ENCODE measurements around the gene PACS2.
"Not testable (repeated sequence)": the region's sequence is repeated elsewhere in the genome, so short reads cannot be mapped to it uniquely, and the experiment has no call there.

Gene PACS2

DNA sequence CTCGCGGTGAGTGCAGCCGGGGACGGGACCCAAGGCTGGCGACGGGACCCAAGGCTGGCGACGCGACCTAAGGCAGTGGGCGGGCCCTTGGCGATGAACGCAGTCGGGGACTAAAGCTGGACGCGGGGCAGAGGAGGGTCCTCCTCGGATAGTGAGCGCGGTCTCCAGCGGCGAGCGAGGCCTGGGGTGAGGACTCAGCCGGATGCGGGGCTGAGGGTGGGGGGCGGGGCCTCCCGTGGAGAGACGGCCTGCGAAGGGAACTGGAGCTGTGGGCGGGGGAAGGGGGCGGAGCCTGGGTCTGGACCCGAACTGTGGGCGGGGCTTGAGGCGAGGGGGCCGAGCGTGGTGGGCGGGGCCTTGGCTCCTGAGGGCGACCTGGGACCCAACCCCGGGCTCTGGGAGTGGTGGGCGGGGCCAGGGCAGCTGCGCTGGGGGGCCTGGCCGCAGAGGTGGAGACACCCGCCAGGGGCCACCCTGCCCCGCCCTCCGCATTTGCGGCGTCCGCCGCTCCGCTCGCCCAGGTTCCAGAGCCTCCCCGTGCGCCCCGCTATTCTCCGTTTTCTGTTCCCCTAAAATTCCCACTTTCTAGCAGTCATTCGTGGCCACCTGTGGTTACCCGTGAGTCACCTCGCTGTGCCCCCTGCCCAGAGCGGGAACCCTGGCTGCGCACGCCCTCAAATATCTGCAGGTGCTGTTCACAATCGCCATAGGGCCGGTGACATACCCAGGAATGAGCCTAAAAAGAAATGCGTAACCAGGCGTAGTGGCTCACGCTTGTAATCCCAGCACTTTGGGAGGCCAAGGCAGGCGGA lies 13.2 kb upstream of the PACS2 start:
- DNase-seq (ENCODE audit: low read depth in 2 of 2), result peak; percentile 96
- peak overlapping the region; percentile 78 to 84 for H3K4me3 ChIP-seq (replicated peaks in 1 of 2; ENCODE audit: low read depth in 2 of 2, low read length in 2 of 2)
- TF ChIP-seq, protein P1, sequence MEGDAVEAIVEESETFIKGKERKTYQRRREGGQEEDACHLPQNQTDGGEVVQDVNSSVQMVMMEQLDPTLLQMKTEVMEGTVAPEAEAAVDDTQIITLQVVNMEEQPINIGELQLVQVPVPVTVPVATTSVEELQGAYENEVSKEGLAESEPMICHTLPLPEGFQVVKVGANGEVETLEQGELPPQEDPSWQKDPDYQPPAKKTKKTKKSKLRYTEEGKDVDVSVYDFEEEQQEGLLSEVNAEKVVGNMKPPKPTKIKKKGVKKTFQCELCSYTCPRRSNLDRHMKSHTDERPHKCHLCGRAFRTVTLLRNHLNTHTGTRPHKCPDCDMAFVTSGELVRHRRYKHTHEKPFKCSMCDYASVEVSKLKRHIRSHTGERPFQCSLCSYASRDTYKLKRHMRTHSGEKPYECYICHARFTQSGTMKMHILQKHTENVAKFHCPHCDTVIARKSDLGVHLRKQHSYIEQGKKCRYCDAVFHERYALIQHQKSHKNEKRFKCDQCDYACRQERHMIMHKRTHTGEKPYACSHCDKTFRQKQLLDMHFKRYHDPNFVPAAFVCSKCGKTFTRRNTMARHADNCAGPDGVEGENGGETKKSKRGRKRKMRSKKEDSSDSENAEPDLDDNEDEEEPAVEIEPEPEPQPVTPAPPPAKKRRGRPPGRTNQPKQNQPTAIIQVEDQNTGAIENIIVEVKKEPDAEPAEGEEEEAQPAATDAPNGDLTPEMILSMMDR (IDR thresholded peaks at IDR 0.05; ENCODE audit: low read depth, low read length), result no peak

DNA sequence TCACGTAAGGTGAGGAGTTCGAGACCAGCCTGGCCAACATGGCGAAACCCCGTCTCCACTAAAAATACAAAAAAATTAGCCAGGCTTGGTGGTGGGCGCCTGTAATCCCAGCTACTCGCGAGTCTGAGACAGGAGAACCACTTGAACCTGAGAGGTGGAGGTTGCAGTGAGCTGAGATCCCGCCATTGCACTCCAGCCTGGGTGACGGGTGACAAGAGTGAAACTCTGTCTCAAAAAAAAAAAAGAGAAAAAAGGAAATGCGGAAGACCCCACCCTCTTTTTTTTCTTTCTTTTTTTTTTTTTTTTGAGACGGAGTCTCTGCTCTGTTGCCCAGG lies 12.7 kb upstream of the PACS2 start:
- not testable (repeated sequence) for H3K4me3 ChIP-seq (replicated peaks in 1 of 2; ENCODE audit: low read depth in 2 of 2, low read length in 2 of 2); DNase-seq (ENCODE audit: low read depth in 2 of 2)

DNA sequence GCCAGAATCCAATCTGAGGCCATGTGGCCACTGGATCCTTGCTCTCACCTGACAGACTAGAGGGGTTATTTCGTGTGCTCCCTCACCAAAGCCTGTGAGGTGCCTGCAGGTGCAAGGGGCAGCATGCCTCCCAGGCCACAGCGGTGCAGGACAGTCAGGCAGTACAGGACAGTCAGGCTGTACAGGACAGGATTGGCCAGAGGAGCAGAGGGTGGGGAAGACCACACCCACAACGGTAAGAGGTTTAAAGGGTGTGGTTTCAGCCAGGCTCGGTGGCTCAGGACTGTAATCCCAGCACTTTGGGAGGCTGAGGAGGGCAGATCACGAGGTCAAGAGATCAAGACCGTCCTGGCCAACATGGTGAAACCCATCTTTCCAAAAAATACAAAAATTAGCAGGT lies 10.6 kb upstream of the PACS2 start:
- no peak for DNase-seq (ENCODE audit: low read depth in 2 of 2)
- TF ChIP-seq, protein P1 (IDR thresholded peaks at IDR 0.05; ENCODE audit: low read depth, low read length), result no peak
- no peak overlapping the region for H3K4me3 ChIP-seq (replicated peaks in 1 of 2; ENCODE audit: low read depth in 2 of 2, low read length in 2 of 2)

DNA sequence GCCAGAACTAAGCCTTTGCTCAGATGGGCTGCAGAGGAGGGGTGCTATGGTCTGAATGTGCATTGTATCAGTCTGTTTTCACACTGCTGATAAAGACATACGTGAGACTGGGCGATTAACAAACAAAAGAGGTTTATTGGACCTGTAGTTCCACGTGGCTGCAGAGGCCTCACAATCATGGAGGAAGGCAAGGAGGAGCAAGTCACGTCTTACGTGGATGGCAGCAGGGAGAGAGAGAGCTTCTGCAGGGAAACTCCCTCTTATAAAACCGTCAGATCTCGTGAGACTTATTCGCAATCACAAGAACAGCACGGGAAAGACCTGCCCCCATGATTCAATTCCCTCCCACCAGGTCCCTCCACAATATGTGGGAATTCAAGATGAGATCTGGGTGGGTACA lies 10.0 kb upstream of the PACS2 start:
- TF ChIP-seq, protein P1 (IDR thresholded peaks at IDR 0.05; ENCODE audit: low read depth, low read length), result no peak
- H3K4me3 ChIP-seq (replicated peaks in 1 of 2; ENCODE audit: low read depth in 2 of 2, low read length in 2 of 2), result no peak overlapping the region
- no peak for DNase-seq (ENCODE audit: low read depth in 2 of 2)

DNA sequence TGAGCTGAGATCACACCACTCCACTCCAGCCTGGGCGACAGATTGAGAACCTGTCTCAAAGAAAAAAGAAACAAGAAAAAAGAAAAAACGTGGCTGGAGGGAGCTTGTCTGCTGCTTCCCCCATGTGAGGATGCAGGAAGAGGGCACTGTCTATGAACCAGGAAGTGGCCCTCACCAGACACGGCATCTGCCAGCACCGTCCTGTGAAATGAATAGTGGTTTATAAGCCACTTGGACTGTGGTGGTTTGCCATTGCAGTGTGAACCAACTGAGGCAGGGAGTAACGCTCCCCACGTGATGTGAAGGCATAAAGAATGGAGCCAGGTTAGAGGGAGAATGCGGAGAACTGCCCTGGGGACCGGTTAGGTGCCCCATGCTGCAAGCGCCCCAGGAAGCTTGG lies 9.2 kb upstream of the PACS2 start:
- no peak overlapping the region for H3K4me3 ChIP-seq (replicated peaks in 1 of 2; ENCODE audit: low read depth in 2 of 2, low read length in 2 of 2)
- no peak for DNase-seq (ENCODE audit: low read depth in 2 of 2)
- TF ChIP-seq, protein P1 (IDR thresholded peaks at IDR 0.05; ENCODE audit: low read depth, low read length), result no peak

DNA sequence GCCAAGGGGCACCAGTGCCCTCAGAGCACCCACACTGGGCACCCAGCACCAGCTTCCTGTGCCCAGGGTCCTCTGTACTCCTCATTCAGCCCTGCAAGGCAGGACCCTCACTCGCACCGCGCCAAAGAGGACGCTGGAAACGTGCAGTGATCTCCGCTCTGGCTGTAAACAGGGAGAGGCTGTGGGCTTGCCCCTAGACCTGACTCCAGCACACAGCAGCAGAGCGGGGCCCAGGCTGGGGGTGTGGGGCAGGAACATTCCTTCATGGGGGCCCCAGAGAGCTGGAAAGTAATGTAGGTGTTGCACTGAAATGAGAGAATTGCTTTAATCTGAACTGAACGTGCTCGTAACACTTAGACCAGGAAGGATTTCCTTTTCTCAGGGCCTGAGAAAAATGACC lies 8.8 kb upstream of the PACS2 start:
- no peak for DNase-seq (ENCODE audit: low read depth in 2 of 2)
- TF ChIP-seq, protein P1 (IDR thresholded peaks at IDR 0.05; ENCODE audit: low read depth, low read length), result no peak
- no peak overlapping the region for H3K4me3 ChIP-seq (replicated peaks in 1 of 2; ENCODE audit: low read depth in 2 of 2, low read length in 2 of 2)

DNA sequence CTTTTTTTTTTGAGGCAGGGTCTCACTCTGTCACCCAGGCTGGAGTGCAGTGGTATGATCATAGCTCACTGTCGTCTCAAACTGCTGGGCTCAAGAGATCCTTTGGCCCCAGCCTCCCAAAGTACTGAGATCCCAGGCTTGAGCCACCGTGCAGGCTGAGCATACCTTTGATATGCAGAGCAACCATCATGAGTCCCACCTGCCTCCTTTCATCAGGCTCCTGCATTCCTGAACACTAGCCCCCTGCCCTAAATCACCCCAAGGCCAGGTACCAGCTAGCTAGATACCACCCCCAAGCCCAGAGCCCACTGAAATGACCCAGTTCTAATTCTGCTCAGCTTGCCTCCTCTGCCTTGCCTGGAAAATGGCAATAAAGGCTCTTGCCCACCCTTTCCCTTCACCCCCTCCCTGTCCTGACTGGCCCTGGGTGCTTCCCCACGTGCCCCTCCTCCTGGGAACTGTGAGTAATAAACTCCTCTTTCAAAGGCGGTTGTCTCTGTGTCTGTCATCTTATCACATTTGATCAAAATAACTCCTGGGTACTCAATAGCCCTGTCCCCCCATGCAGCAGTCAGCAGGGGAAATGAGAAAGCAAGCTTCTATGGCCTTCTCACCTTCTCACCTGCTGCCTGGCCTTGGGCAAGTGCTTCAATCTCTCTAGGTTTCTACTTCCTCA lies 7.4 kb upstream of the PACS2 start:
- TF ChIP-seq, protein P1 (IDR thresholded peaks at IDR 0.05; ENCODE audit: low read depth, low read length), result no peak
- H3K4me3 ChIP-seq (replicated peaks in 1 of 2; ENCODE audit: low read depth in 2 of 2, low read length in 2 of 2), result no peak overlapping the region
- DNase-seq (ENCODE audit: low read depth in 2 of 2), result no peak
